ENCODE results near the gene HSF5. TPM values are rescaled to one million over a fixed set of nuclear protein-coding genes. Genes with fewer than 3 reads are reported as not detected.

Gene HSF5
- total and polyA plus RNA-seq, 2 of the 13 experiments (the other 11 are each of a cell fraction or from before 2014, with no cell fraction given): not detected

GRCh38 chr17:58447039-58447975 lies 40.9 kb downstream of the HSF5 start (continued):
- TF ChIP-seq SAFB2 (CRISPR knock-in tag; IDR thresholded peaks at IDR 0.05; ENCODE audit: borderline replicate concordance, low read depth) (no peak), BCL6 (CRISPR knock-in tag; IDR thresholded peaks at IDR 0.05) (0 out of 2 replicates have a peak, but pooled peaks have one; percentile 25), ZNF256 (CRISPR knock-in tag; conservative IDR thresholded peaks at IDR 0.05) (no peak), IRF2 (CRISPR knock-in tag; IDR thresholded peaks at IDR 0.05) (no peak), ZNF766 (CRISPR knock-in tag; IDR thresholded peaks at IDR 0.05; ENCODE audit: borderline replicate concordance) (no peak), ATRX (CRISPR knock-in tag; IDR thresholded peaks at IDR 0.05; ENCODE audit: borderline replicate concordance) (no peak), SPEN (CRISPR knock-in tag; IDR thresholded peaks at IDR 0.05; ENCODE audit: low read depth) (no peak), HDAC2 (CRISPR knock-in tag; IDR thresholded peaks at IDR 0.05) (no peak), ZNF350 (CRISPR knock-in tag; IDR thresholded peaks at IDR 0.05; ENCODE audit: borderline replicate concordance, low read depth) (peak; percentile 37; the same call in 1 of the 2 replicates), KDM3A (CRISPR knock-in tag; IDR thresholded peaks at IDR 0.05; ENCODE audit: low read depth) (peak; percentile 86; the same call in 1 of the 2 replicates), NR2F6 (IDR thresholded peaks at IDR 0.05) (no peak), NR2F6 (CRISPR knock-in tag; IDR thresholded peaks at IDR 0.05) (0 out of 2 replicates have a peak, but pooled peaks have one; percentile 22), ZSCAN5A (CRISPR knock-in tag; IDR thresholded peaks at IDR 0.05; ENCODE audit: borderline replicate concordance) (0 out of 2 replicates have a peak, but pooled peaks have one; percentile 49), ARID5B (CRISPR knock-in tag; IDR thresholded peaks at IDR 0.05) (peak; percentile 38; the same call in 1 of the 2 replicates), PITX1 (CRISPR knock-in tag; IDR thresholded peaks at IDR 0.05) (0 out of 2 replicates have a peak, but pooled peaks have one; percentile 22), ZFP90 (CRISPR knock-in tag; IDR thresholded peaks at IDR 0.05; ENCODE audit: borderline replicate concordance) (no peak), ZNF850 (CRISPR knock-in tag; conservative IDR thresholded peaks at IDR 0.05) (no peak), ZNF124 (CRISPR knock-in tag; IDR thresholded peaks at IDR 0.05) (no peak), TFE3 (CRISPR knock-in tag; IDR thresholded peaks at IDR 0.05) (no peak), ZNF383 (CRISPR knock-in tag; IDR thresholded peaks at IDR 0.05; ENCODE audit: borderline replicate concordance) (no peak)
- TF ChIP-seq, protein P1, sequence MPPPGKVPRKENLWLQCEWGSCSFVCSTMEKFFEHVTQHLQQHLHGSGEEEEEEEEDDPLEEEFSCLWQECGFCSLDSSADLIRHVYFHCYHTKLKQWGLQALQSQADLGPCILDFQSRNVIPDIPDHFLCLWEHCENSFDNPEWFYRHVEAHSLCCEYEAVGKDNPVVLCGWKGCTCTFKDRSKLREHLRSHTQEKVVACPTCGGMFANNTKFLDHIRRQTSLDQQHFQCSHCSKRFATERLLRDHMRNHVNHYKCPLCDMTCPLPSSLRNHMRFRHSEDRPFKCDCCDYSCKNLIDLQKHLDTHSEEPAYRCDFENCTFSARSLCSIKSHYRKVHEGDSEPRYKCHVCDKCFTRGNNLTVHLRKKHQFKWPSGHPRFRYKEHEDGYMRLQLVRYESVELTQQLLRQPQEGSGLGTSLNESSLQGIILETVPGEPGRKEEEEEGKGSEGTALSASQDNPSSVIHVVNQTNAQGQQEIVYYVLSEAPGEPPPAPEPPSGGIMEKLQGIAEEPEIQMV (CRISPR knock-in tag; IDR thresholded peaks at IDR 0.05; ENCODE audit: low read depth): 0 out of 2 replicates have a peak, but pooled peaks have one; percentile 29

Measured in HepG2 (cell line).